HG03432 (cell line): ENCODE results near the gene TBC1D2B.
"Not testable (repeated sequence)": the region's sequence is repeated elsewhere in the genome, so short reads cannot be mapped to it uniquely, and the experiment has no call there.

Source experiments
- ATAC-seq: cut with Tn5 transposase; IDR thresholded peaks from one replicate; pipeline ENCODE4 v1.9.1; 2021; ENCODE audit warnings: mild to moderate bottlenecking, moderate library complexity; ENCODE audit not compliant: unreplicated experiment

TBC1D2B gene

DNA sequence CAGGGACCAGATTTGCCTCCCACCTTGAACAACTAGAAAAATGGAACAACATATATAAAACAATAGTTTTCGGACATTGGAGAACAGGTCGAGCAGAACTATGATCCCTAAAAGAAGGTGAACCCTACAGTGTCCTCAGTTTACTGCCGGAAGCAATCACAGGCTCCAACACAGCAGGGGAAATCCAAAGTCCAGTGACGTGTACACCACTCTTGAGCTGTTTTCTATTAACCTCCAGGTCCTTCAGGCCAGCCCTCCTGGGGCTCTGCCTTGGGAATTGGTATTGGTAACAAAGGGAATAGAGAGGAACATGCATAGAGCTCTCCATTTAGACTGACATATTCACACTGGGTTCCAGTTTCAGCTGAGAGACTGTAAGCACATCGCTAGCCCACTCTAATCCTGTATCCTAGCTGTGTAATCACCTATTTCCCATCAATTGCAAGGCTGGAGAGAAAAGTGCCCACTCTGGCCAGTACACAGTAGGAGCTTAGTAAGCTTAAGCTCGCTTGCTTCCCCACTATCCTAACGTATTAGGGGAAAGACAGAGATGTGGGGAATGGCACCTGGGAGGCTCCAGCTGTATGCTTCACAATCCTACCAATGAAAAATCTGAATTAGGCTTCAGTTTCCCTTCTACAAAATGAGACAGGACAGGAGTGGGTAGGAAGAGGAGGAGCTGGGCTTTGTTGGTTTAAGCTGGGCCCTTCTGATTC is 118.6 kb downstream of the TBC1D2B start:
- not testable (repeated sequence) for ATAC-seq

DNA sequence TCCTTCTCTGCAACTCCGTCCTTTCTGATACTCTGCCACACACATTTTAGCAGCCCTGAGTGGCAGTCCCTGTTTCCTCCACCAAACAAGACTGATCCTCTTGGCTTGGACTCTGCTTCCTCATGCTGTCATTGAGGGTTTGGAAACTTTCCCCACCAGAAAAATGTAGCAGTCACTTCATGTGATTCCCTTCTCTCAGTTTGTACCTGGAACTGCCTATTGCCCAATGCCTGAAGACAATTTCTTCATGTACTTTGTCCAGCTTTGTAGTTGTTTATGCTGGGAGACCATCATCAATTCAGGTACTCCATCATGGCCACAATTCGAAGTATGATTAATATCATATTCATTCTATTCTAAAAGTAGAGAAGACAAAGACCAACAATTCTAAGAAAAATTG is 119.5 kb downstream of the TBC1D2B start:
- not testable (repeated sequence) for ATAC-seq

DNA sequence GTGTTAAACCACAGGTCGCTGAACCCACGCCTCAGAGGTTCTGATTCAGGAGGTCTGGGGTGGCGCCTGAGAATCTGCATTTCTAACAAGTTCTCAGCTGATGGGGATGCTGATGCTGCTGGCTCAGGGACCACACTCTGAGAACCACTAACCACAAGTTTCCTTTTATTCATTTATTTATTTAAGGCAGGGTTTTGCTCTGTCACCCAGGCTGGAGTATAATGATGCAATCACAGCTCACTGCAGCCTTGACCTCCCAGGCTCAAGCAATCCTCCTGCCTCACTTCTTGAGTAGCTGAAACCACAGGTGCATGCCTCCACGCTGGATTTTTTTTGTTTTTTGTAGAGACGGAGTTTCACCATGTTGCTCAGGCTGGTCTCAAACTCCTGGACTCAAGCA is 123.6 kb downstream of the TBC1D2B start:
- ATAC-seq, result not testable (repeated sequence)

DNA sequence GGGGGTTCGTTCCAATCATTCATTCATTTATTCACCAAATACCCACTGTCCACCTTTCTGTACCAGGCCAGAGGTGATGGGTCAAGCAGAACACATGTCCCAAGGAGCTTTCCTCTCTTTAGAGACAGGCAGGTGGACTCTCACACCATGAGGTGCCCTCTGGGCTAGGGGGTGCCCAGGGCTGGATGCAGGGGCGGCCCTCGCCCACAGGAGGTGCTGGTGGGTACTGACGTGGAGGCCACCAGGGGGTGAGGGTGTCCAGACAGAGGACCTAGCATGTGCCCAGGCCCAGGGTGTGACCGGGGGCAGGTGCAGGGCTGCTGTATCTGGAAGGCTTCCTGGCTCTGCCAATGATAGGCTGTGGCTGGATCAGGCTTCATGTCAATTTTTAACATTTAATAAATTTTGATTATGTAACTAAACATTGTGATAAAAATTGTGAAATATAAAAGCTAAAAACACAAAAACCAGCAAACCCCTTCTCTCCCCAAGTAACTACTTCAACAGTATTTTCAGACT is 124.5 kb downstream of the TBC1D2B start:
- not testable (repeated sequence) for ATAC-seq

DNA sequence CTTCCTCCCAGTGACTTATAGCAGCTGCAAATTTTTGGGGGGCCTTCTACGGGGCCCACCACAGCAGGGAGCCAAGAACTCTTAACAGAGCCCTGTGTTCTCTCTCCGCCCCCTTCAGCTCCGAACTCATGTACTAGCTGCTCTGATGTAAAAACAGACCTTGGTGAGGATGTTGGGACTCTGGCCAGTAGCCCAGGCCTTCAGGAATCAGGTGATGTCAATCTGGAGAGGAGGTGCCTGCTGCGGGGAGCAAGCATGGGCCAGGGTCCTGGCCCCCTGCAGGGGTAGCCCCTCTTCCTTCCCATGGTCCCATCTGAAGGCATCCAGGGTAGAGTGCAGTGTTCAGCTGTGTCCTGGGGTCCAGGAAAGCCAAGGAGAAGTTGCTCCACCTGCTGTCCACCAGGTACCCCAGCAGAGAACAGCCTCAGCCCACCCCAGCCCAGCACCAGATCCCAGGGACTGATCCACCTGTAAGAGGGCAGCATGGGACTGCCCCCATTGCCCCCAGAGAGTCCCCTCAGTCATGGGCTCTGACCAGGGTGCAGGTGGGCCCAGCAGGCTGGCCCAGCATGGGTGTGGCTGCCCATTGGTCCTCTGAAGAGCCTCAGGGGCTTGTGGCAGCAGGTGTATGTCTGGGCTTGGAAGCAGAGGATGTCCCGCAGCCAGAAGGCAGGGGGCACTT is 126.3 kb downstream of the TBC1D2B start:
- not testable (repeated sequence) for ATAC-seq

DNA sequence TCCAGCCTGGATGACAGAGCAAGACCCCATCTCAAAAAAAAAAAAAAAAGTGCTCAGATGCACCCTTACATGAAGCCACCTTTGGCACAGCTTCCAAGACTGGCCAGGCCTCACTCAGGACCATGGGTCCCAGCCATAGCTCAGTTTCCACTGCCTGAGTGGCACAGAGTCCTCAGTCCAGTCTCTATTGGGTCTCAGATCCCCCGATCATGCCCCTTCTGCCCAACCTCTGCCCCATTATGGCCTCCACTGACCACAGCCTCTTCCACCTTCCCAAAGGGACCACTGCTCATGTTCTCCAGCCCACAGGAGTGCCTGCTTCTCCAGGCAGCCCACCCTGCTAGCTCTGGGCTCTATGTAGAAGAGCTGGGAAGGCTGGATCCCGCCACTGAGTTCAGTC is 127.0 kb downstream of the TBC1D2B start:
- ATAC-seq, result not testable (repeated sequence)

DNA sequence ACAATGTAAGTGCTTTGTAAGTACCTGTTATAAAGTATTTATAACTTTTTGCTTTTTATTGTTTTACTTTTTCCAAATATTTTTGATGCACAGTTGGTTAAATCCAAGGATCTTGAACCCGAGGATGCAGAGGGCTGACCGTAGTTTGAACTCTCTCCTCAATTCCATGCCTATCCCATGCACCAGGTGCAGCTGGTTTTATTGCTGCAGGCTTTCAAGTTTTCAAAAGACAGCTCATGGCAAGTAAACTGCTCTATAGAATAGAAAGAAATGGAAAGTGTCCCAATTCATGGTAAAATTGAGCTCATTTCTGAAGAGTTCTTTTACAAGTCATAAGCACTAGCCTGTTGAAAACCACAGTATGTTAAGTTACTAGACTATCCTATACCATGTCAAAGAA is 131.9 kb downstream of the TBC1D2B start:
- no peak for ATAC-seq
